ENCODE results near the gene ZBTB4.

ZBTB4 gene

GRCh38 chr17:7479213-7480088 lies at the start of gene ZBTB4:
TSS of gene ZBTB4 (minus strand) at chr17:7479631. CDS start at chr17:7466801, 12,830 bp downstream.
- no peak for DNase-seq (ENCODE audit: insufficient read length, low spot score)
- no peak for FAIRE-seq

DNA sequence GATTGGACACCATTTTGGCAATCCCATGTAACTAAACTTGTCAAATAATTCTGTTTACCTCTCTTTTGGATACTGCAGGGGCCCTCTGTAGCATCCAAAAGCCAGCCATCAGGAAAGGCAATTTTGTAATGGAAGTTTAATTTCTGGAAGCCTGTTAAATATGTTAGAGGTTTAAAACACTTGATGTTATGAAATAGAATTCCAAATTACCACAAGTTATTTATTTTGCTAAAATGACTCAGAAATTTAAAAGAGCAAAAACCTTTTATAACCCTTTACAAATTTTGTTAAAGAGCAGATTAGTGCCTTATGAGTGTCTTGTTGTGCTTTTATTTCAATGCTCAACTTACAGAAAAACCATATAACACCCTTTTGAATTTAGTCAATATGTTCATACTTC lies 49.4 kb upstream of the ZBTB4 start:
- no peak for DNase-seq (ENCODE audit: insufficient read length, low spot score)
- TF ChIP-seq CTCF (IDR thresholded peaks at IDR 0.05; ENCODE audit: insufficient read depth, missing control alignments): no peak
- no peak for FAIRE-seq

More at GRCh38 chr17:7479213-7480088, at the start of gene ZBTB4:
- TF ChIP-seq CTCF (IDR thresholded peaks at IDR 0.05; ENCODE audit: insufficient read depth, missing control alignments): no peak

DNA sequence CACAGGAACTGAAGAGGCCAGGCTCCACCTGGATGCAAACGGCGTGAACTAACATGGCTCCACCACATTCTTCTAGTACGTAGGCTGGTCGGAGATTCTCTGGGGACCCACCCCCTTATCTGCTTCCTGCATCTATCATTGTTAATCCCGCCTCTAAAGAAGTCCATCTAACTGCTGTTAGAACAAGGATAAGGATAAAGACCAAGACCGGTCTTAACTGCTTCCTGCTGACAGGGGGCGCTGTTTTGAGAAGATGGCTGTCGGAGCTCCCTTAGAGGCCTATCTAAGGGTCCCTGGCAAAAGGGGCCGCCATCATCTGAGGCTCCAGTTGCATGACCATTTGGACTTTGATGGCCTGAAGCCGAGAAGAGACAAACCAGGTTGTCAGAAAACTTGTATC lies 43.6 kb upstream of the ZBTB4 start:
- peak; percentile 17 for TF ChIP-seq CTCF (IDR thresholded peaks at IDR 0.05; ENCODE audit: insufficient read depth, missing control alignments)
- no peak for DNase-seq (ENCODE audit: insufficient read length, low spot score)
- FAIRE-seq: no peak

DNA sequence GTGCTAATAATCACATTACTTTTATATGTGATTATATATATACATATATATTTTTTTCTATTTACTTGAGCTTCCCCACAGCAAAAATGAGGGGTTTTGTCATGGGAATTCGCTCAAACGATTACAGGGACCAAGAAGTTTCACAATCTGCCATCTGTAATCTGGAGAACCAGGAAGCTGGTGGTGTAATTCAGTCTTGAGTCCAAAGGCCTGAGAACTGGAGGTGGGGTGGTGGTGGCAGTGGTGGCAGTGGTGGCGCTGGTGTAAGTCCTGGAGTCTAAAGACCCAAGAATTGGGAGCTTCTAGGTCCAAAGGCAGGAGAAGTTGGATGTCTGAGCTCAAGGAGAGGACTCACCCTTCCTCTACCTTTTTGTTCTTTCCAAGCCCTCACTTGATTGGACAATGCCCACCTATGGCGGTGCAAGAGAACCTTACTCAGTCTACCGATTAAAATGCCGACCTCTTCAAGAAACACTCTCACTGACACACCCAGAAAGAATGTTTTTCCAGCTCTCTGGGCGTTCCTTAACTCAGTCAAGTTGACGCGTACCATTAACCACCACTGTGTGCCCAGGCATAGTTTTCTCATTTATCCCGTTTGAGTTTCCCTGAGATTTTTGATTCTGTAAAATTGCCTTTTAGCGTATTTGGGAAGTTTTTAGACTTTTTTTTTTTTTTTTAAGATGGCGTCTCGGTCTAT lies 36.6 kb upstream of the ZBTB4 start:
- no peak for TF ChIP-seq CTCF (IDR thresholded peaks at IDR 0.05; ENCODE audit: insufficient read depth, missing control alignments)
- DNase-seq (ENCODE audit: insufficient read length, low spot score) (no peak), FAIRE-seq (no peak)

- TF ChIP-seq CTCF (IDR thresholded peaks at IDR 0.05; ENCODE audit: insufficient read depth, missing control alignments): no peak
- FAIRE-seq (no peak), DNase-seq (ENCODE audit: insufficient read length, low spot score) (no peak)
Observed at GRCh38 chr17:7513850-7514419, 34.5 kb upstream of the ZBTB4 start.

- FAIRE-seq (no peak), DNase-seq (ENCODE audit: insufficient read length, low spot score) (no peak)
- no peak for TF ChIP-seq CTCF (IDR thresholded peaks at IDR 0.05; ENCODE audit: insufficient read depth, missing control alignments)
Observed at GRCh38 chr17:7512824-7513540, 33.6 kb upstream of the ZBTB4 start.
